SK-N-SH (cell line): Measurements from ENCODE around the gene STK32C. TPM values are rescaled to one million over a fixed set of nuclear protein-coding genes. Genes with fewer than 3 reads are reported as not detected.

Source experiments
- CTCF ChIA-PET: fragments of 300-600, 350-600 bp; formaldehyde crosslinking; extraction: SDS; loops from one replicate; lab custom pipeline; 2021; lab: Yijun Ruan, JAX
- POLR2A ChIA-PET: fragments of 350-600 bp; sonication (Branson Sonifier 250); formaldehyde crosslinking; extraction: SDS; loops from one replicate; lab custom pipeline; 2020; ENCODE audit warnings: antibody characterized with exemption, inconsistent platforms; lab: Yijun Ruan, JAX
- DNase-seq: peaks from one replicate; pipeline ENCODE4 v3.0.0; 2012
- H2AFZ ChIP-seq: fragments of 200-600 bp; sonication (generic); 2 replicates; pipeline ENCODE4 v1.8.1; 2016; ENCODE audit warnings: antibody characterized with exemption, mild to moderate bottlenecking, low read depth
- H3F3A ChIP-seq: fragments of 200-600 bp; sonication (generic); replicated peaks from 2 replicates; pipeline ENCODE3; 2016; ENCODE audit warnings: antibody characterized with exemption, mild to moderate bottlenecking; ENCODE audit not compliant: insufficient read depth
- H3K27ac ChIP-seq, 2 experiments: fragments of 200-500 bp in 1 of 2; fragments of 200-600 bp in 1 of 2; sonication (Bioruptor generic) in 1 of 2; sonication (generic), shearing (Covaris generic) in 1 of 2; 2 replicates each; pipeline versions ENCODE4 v1.5.1 to v1.6.1; 2014 to 2016; ENCODE audit warnings: low read depth in 2 of 2, inconsistent platforms in 1 of 2, low read length in 1 of 2, mild to moderate bottlenecking in 1 of 2, mixed read lengths in 1 of 2
- H3K27me3 ChIP-seq: fragments of 200-600 bp; sonication (generic), shearing (Covaris generic); 2 replicates; pipeline ENCODE4 v1.6.1; 2016; ENCODE audit warnings: mixed run types; ENCODE audit not compliant: insufficient read depth
- H3K36me3 ChIP-seq, 2 experiments: fragments of 200-500 bp in 1 of 2; fragments of 200-600 bp in 1 of 2; sonication (Bioruptor generic) in 1 of 2; sonication (generic) in 1 of 2; replicated peaks in 1 of 2; 2 replicates each; pipeline versions ENCODE3 to v1.5.1; 2014 to 2016; ENCODE audit warnings: low read length in 1 of 2, mild to moderate bottlenecking in 1 of 2; ENCODE audit not compliant: insufficient read depth in 2 of 2, control insufficient read depth in 1 of 2
- H3K4me1 ChIP-seq, 2 experiments: fragments of 200-500 bp in 1 of 2; fragments of 200-600 bp in 1 of 2; sonication (Bioruptor generic) in 1 of 2; sonication (generic), shearing (Covaris generic) in 1 of 2; 2 replicates each; pipeline versions ENCODE4 v1.5.1 to v1.6.1; 2014 to 2016; ENCODE audit warnings: low read depth in 1 of 2, low read length in 1 of 2, mixed run types in 1 of 2; ENCODE audit not compliant: insufficient read depth in 2 of 2, control insufficient read depth in 1 of 2
- H3K4me2 ChIP-seq: fragments of 200-600 bp; sonication (generic), shearing (Covaris generic); 2 replicates; pipeline ENCODE4 v1.6.1; 2017; ENCODE audit warnings: mixed run types
- H3K4me3 ChIP-seq, 2 experiments: fragments of 200-500 bp in 1 of 2; fragments of 200-600 bp in 1 of 2; sonication (Bioruptor generic) in 1 of 2; sonication (generic), shearing (Covaris generic) in 1 of 2; 2 replicates each; pipeline versions ENCODE4 v1.5.1 to v1.8.1; 2014 to 2016; ENCODE audit warnings: low read depth in 2 of 2, inconsistent platforms in 1 of 2, low read length in 1 of 2, mild to moderate bottlenecking in 1 of 2, mixed read lengths in 1 of 2, moderate library complexity in 1 of 2
- H3K79me2 ChIP-seq: fragments of 200-600 bp; sonication (generic); 2 replicates; pipeline ENCODE4 v1.8.1; 2017; ENCODE audit warnings: mild to moderate bottlenecking; ENCODE audit not compliant: insufficient read depth
- H3K9ac ChIP-seq: fragments of 200-600 bp; sonication (generic); 2 replicates; pipeline ENCODE4 v1.6.1; 2017; ENCODE audit warnings: mixed run types
- H3K9me2 ChIP-seq: fragments of 200-600 bp; sonication (generic); 2 replicates; pipeline ENCODE4 v1.6.1; 2017; ENCODE audit warnings: mixed run types
- H3K9me3 ChIP-seq: fragments of 200-600 bp; sonication (generic); 2 replicates; pipeline ENCODE4 v1.6.1; 2017; ENCODE audit warnings: mixed run types, mild to moderate bottlenecking, moderate library complexity
- H4K20me1 ChIP-seq: fragments of 200-600 bp; sonication (generic); 2 replicates; pipeline ENCODE4 v1.6.1; 2017; ENCODE audit warnings: mild to moderate bottlenecking, mixed run types; ENCODE audit not compliant: insufficient read depth
- CHD2 ChIP-seq: fragments of 150-350 bp; IDR thresholded peaks from 2 replicates; pipeline ENCODE4 v1.6.1; 2018; ENCODE audit warnings: low read length; ENCODE audit not compliant: partially characterized antibody
- CTCF ChIP-seq: fragments of 200-600 bp; sonication (generic); IDR thresholded peaks from 2 replicates; pipeline ENCODE4 v1.6.1; 2017; ENCODE audit warnings: antibody characterized with exemption, mild to moderate bottlenecking, moderate library complexity
- ELF1 ChIP-seq: IDR thresholded peaks from 2 replicates; pipeline ENCODE4 v1.4.0; 2012
- EP300 ChIP-seq, 2 experiments: IDR thresholded peaks; 2 replicates each; pipeline versions ENCODE4 v1.4.0 to v1.6.1; 2012; ENCODE audit warnings: borderline replicate concordance in 1 of 2, low read depth in 1 of 2, low read length in 1 of 2
- EZH2phosphoT487 ChIP-seq: fragments of 200-600 bp; sonication (generic); IDR thresholded peaks from 2 replicates; pipeline ENCODE4 v1.6.1; 2017; ENCODE audit warnings: low read depth, mixed run types, mild to moderate bottlenecking, antibody characterized with exemption, moderate library complexity, borderline replicate concordance
- FOSL2 ChIP-seq: IDR thresholded peaks from 2 replicates; pipeline ENCODE4 v1.4.0; 2012; ENCODE audit warnings: low read depth, mild to moderate bottlenecking, moderate library complexity, borderline replicate concordance
- FOXM1 ChIP-seq: IDR thresholded peaks from 2 replicates; pipeline ENCODE4 v1.4.0; 2012; ENCODE audit warnings: low read depth, mild to moderate bottlenecking
- GATA2 ChIP-seq: sonication (generic); formaldehyde crosslinking; IDR thresholded peaks from 2 replicates; pipeline ENCODE4 v1.5.0; 2020; ENCODE audit warnings: mild to moderate bottlenecking, missing genetic modification reagents
- IRF3 ChIP-seq: fragments of 150-350 bp; IDR thresholded peaks from 2 replicates; pipeline ENCODE4 v1.6.1; 2016; ENCODE audit warnings: mild to moderate bottlenecking, low read depth, low read length
- JUND ChIP-seq: IDR thresholded peaks from 2 replicates; pipeline ENCODE4 v1.4.0; 2012
- MAX ChIP-seq: IDR thresholded peaks from 2 replicates; pipeline ENCODE4 v1.4.0; 2012; ENCODE audit warnings: low read depth
- MXI1 ChIP-seq: IDR thresholded peaks from 2 replicates; pipeline ENCODE4 v1.6.1; 2012; ENCODE audit warnings: mild to moderate bottlenecking, low read depth, low read length, improper control_type of control experiment
- PBX3 ChIP-seq: IDR thresholded peaks from 2 replicates; pipeline ENCODE4; 2012
- RCOR1 ChIP-seq: fragments of 150-350 bp; IDR thresholded peaks from 2 replicates; pipeline ENCODE4 v1.6.1; 2017; ENCODE audit warnings: antibody characterized with exemption, low read length
- SIN3A ChIP-seq: IDR thresholded peaks from 2 replicates; pipeline ENCODE4 v1.6.1; 2012; ENCODE audit warnings: low read depth, mild to moderate bottlenecking, low read length, moderate library complexity, borderline replicate concordance
- USF2 ChIP-seq: fragments of 150-350 bp; IDR thresholded peaks from 2 replicates; pipeline ENCODE4 v1.6.1; 2017; ENCODE audit warnings: antibody characterized with exemption, low read length, low read depth, borderline replicate concordance
- YY1 ChIP-seq: IDR thresholded peaks from 2 replicates; pipeline ENCODE4 v1.4.0; 2012; ENCODE audit warnings: low read depth, mild to moderate bottlenecking
- ZBTB33 ChIP-seq: IDR thresholded peaks from 2 replicates; pipeline ENCODE4 v1.4.0; 2012; ENCODE audit warnings: low read depth, borderline replicate concordance
- WGBS: methylation state at CpG from one replicate; pipeline ENCODE4 v1.1.6; 2017; ENCODE audit warnings: low lambda C conversion rate; 5-methylcytosine and 5-hydroxymethylcytosine counted together
- polyA plus RNA-seq, 3 experiments: library from polyadenylated mRNA; depleted of rRNA; stranded (reverse); fragments of >200 nt; gene quantifications; 2 replicates each; pipeline ENCODE4 v1.2.3, GENCODE V29; 2012

The STK32C gene
- polyA plus RNA-seq, 1 of the 3 experiments (the other 2 are of a cell fraction) = 27.8 TPM

- no peak overlapping the region for H3K4me3 ChIP-seq
- H3K9me2 ChIP-seq = no peaks in the 10 kb centered on the region
- TF ChIP-seq YY1 = no peak
- no peak for TF ChIP-seq ZBTB33
- TF ChIP-seq, all 33 proteins: peak for 0
- no peak overlapping the region for H3K9ac ChIP-seq
- H3K4me1 ChIP-seq = peaks cover 0 to 21% of the 10 kb centered on the region in 2 experiments; a peak in 1 of 4 replicates
- H3K4me2 ChIP-seq = no peak overlapping the region
- H4K20me1 ChIP-seq = no peaks in the 10 kb centered on the region
- H3K9me3 ChIP-seq = no peaks in the 10 kb centered on the region
- WGBS = 88% methylated on average over 4 of the region's 6 CpGs
- H2AFZ ChIP-seq = no peak overlapping the region
- no peak for DNase-seq
- ChIA-PET POLR2A (no interaction called here), CTCF (no interaction called here)
- H3K27ac ChIP-seq = no peak overlapping the region
- no peaks in the 10 kb centered on the region for H3K79me2 ChIP-seq
- H3K27me3 ChIP-seq = no peaks in the 10 kb centered on the region
- H3K36me3 ChIP-seq = no peaks in the 10 kb centered on the region
- no peaks in the 10 kb centered on the region for H3F3A ChIP-seq
These were observed 55.8 kb downstream of the STK32C start for GRCh38 chr10:132251928-132252327.

GRCh38 chr10:132250481-132251475 is 57.0 kb downstream of the STK32C start:
- H3K27ac ChIP-seq = no peak overlapping the region
- no peak overlapping the region for H3K9ac ChIP-seq
- no peaks in the 10 kb centered on the region for H3K27me3 ChIP-seq
- CTCF ChIA-PET = no interaction called here
- no peaks in the 10 kb centered on the region for H3K9me3 ChIP-seq
- no peak overlapping the region for H3K4me2 ChIP-seq
- no peaks in the 10 kb centered on the region for H4K20me1 ChIP-seq
- no peaks in the 10 kb centered on the region for H3K79me2 ChIP-seq
- no peaks in the 10 kb centered on the region for H3K9me2 ChIP-seq
- peaks cover 0 to 14% of the 10 kb centered on the region in 2 experiments; a peak in 1 of 4 replicates for H3K4me1 ChIP-seq
- POLR2A ChIA-PET = no interaction called here
- H3K36me3 ChIP-seq = no peaks in the 10 kb centered on the region
- H3F3A ChIP-seq = no peaks in the 10 kb centered on the region
- WGBS = 90% methylated on average over 23 of the region's 30 CpGs
- H3K4me3 ChIP-seq = no peak overlapping the region
- no peak overlapping the region for H2AFZ ChIP-seq
- DNase-seq = no peak
- TF ChIP-seq PBX3 (no peak), EP300 (IDR thresholded peaks at IDR 0.05; ENCODE audit: borderline replicate concordance in 1 of 2, low read depth in 1 of 2, low read length in 1 of 2) (no peak), GATA2 (no peak), RCOR1 (no peak), MXI1 (no peak), CHD2 (no peak), JUND (no peak), CTCF (no peak), FOSL2 (no peak), IRF3 (no peak), MAX (no peak), SIN3A (no peak), ELF1 (no peak), USF2 (no peak), FOXM1 (no peak), EZH2phosphoT487 (no peak)
